ENCODE measurements around the gene SUPT5H.

The SUPT5H gene

DNA sequence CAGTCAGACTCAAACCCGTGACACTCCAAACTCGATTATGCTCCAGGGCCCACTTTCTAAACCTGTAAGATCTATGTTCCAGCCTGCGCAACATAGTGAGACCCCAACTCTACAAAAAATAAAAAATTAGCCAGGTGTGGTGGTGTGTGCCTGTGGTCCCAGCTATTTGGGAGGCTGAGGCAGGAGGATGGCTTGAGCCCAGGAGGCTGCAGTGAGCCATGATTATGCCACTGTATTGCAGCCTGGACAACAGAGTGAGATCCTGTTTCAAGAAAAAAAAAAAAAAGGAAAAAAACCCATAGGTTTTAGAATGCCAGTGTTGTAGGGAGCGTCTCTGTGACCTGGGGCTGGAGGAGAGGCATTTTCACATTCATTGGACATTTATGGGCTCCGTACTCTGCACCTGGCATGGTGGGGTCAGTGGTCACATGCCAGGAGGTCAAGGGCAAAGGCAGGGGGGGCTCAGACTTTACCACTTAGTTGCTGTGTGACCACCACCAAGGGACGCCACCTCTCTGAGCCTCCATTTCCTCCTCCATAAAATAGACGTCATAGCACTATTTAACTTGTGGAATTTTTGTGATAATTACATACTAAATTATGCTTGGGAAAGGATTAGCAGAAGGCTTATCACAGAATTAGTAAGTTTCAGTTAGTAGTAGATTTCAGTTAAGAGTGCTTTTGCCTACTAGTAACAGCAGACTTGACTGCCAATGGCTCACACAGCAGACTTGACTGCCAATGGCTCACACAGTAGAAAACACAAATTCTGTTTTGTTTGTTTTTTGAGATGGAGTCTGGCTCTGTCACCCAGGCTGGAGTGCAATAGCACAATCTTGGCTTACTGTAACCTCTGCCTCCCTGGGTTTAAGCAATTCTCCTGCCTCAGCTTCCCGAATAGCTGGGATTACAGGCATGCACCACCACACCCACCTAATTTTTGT is 75.4 kb downstream of the SUPT5H start:
- DNase-seq (ENCODE audit: low read depth in 2 of 2), result no peak

DNA sequence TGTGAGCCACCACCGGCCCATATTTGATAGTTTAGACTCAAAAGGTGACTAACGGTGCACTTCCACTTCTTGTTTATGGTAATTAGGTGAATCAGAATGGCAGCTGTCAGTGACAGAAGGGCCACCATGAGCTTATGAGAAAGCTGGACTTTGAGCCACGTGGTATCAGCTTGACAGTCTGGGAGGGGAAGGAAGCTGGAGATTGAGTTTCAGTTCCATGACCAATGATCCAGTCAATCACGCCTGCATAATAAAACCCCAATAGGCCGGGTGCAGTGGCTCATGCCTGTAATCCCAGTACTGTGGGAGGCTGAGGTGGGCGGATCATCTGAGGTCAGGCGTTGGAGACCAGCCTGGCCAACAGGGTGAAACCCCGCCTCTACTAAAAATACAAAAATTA is 79.1 kb downstream of the SUPT5H start:
- no peak for DNase-seq (ENCODE audit: low read depth in 2 of 2)

DNA sequence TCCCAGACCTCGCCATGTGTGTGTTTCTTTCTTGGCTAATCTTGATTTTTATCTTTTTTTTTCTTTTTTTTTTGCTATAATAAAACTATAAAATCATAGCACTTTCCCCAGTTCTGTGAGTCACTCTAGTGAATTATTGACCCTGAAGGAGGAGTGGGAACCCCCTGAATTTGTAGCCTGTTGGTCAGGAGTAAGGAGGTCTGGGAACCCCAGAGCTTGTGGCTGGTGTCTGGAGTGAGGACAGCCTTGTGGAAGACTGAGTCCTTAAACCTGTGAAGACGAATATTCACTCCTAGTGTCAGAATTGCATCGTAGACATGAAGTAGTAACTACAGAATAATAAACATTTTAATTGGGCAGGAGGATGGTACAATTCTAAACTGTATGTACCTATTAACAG is 79.8 kb downstream of the SUPT5H start:
- no peak for DNase-seq (ENCODE audit: low read depth in 2 of 2)

Data from stimulated activated CD4-positive, alpha-beta T cell treated with anti-CD3 and anti-CD28 coated beads, Interleukin-15, amount 100 ng/mL, for 48 hours (primary cell).